GM12872 (cell line): Measurements from ENCODE around the gene RMRP.

Source experiments
- TF ChIP-seq, protein P1 (sequence below): IDR thresholded peaks from 3 replicates; pipeline ENCODE4 v1.5.1; 2011; ENCODE audit warnings: low read depth, mild to moderate bottlenecking, low read length, moderate library complexity; ENCODE audit not compliant: insufficient read depth

RMRP gene

DNA sequence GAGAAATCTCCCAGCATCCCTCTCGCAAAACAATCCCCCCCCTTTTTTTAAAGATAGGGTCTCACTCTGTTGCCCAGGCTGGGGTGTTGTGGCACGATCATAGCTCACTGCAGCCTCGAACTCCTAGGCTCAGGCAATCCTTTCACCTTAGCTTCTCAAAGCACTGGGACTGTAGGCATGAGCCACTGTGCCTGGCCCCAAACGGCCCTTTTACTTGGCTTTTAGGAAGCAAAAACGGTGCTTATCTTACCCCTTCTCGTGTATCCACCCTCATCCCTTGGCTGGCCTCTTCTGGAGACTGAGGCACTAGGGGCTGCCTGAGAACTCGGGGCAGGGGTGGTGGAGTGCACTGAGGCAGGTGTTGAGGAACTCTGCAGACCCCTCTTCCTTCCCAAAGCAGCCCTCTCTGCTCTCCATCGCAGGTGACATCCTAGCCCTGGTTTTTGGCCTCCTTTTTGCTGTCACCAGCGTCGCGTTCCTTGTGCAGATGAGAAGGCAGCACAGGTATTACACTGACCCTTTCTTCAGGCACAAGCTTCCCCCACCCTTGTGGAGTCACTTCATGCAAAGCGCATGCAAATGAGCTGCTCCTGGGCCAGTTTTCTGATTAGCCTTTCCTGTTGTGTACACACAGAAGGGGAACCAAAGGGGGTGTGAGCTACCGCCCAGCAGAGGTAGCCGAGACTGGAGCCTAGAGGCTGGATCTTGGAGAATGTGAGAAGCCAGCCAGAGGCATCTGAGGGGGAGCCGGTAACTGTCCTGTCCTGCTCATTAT lies 22.7 kb upstream of the RMRP start:
- TF ChIP-seq, protein P1, sequence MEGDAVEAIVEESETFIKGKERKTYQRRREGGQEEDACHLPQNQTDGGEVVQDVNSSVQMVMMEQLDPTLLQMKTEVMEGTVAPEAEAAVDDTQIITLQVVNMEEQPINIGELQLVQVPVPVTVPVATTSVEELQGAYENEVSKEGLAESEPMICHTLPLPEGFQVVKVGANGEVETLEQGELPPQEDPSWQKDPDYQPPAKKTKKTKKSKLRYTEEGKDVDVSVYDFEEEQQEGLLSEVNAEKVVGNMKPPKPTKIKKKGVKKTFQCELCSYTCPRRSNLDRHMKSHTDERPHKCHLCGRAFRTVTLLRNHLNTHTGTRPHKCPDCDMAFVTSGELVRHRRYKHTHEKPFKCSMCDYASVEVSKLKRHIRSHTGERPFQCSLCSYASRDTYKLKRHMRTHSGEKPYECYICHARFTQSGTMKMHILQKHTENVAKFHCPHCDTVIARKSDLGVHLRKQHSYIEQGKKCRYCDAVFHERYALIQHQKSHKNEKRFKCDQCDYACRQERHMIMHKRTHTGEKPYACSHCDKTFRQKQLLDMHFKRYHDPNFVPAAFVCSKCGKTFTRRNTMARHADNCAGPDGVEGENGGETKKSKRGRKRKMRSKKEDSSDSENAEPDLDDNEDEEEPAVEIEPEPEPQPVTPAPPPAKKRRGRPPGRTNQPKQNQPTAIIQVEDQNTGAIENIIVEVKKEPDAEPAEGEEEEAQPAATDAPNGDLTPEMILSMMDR: no peak

DNA sequence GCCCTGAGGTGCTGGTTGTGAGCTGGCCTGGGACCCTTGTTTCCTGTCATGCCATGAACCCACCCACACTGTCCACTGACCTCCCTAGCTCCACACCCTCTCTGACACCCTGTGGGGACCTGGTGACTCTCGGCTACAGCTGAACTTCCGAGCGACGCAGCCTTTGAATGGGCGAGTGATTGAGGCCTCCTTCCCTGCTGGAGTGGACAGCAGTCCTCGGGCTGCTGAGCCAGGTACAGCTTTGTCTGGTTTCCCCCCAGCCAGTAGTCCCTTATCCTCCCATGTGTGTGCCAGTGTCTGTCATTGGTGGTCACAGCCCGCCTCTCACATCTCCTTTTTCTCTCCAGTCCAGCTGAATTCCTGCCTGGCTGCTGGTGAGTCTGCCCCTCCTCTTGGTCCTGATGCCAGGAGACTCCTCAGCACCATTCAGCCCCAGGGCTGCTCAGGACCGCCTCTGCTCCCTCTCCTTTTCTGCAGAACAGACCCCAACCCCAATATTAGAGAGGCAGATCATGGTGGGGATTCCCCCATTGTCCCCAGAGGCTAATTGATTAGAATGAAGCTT lies 22.0 kb upstream of the RMRP start:
- TF ChIP-seq, protein P1: no peak

DNA sequence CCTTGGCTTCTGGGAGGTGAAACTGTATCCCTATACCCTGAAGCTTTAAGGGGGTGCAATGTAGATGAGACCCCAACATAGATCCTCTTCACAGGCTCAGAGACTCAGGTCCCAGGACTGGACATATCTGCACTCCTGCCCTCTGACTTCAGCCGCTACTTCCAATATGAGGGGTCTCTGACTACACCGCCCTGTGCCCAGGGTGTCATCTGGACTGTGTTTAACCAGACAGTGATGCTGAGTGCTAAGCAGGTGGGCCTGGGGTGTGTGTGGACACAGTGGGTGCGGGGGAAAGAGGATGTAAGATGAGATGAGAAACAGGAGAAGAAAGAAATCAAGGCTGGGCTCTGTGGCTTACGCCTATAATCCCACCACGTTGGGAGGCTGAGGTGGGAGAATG lies 21.3 kb upstream of the RMRP start:
- TF ChIP-seq, protein P1: no peak

DNA sequence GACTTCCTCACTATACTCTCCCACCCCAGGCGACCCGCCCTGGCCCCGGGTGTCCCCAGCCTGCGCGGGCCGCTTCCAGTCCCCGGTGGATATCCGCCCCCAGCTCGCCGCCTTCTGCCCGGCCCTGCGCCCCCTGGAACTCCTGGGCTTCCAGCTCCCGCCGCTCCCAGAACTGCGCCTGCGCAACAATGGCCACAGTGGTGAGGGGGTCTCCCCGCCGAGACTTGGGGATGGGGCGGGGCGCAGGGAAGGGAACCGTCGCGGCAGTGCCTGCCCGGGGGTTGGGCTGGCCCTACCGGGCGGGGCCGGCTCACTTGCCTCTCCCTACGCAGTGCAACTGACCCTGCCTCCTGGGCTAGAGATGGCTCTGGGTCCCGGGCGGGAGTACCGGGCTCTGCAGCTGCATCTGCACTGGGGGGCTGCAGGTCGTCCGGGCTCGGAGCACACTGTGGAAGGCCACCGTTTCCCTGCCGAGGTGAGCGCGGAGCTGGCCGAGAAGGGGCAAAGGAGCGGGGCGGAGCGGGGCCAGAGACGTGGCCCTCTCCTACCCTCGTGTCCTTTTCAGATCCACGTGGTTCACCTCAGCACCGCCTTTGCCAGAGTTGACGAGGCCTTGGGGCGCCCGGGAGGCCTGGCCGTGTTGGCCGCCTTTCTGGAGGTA lies 18.0 kb upstream of the RMRP start:
- TF ChIP-seq, protein P1: no peak

DNA sequence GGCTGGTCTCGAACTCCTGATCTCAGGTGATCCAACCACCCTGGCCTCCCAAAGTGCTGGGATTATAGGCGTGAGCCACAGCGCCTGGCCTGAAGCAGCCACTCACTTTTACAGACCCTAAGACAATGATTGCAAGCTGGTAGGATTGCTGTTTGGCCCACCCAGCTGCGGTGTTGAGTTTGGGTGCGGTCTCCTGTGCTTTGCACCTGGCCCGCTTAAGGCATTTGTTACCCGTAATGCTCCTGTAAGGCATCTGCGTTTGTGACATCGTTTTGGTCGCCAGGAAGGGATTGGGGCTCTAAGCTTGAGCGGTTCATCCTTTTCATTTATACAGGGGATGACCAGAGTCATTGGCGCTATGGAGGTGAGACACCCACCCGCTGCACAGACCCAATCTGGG lies 17.4 kb upstream of the RMRP start:
- TF ChIP-seq, protein P1: no peak

DNA sequence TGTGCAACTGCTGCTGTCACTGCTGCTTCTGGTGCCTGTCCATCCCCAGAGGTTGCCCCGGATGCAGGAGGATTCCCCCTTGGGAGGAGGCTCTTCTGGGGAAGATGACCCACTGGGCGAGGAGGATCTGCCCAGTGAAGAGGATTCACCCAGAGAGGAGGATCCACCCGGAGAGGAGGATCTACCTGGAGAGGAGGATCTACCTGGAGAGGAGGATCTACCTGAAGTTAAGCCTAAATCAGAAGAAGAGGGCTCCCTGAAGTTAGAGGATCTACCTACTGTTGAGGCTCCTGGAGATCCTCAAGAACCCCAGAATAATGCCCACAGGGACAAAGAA lies 16.2 kb upstream of the RMRP start:
- TF ChIP-seq, protein P1: no peak

DNA sequence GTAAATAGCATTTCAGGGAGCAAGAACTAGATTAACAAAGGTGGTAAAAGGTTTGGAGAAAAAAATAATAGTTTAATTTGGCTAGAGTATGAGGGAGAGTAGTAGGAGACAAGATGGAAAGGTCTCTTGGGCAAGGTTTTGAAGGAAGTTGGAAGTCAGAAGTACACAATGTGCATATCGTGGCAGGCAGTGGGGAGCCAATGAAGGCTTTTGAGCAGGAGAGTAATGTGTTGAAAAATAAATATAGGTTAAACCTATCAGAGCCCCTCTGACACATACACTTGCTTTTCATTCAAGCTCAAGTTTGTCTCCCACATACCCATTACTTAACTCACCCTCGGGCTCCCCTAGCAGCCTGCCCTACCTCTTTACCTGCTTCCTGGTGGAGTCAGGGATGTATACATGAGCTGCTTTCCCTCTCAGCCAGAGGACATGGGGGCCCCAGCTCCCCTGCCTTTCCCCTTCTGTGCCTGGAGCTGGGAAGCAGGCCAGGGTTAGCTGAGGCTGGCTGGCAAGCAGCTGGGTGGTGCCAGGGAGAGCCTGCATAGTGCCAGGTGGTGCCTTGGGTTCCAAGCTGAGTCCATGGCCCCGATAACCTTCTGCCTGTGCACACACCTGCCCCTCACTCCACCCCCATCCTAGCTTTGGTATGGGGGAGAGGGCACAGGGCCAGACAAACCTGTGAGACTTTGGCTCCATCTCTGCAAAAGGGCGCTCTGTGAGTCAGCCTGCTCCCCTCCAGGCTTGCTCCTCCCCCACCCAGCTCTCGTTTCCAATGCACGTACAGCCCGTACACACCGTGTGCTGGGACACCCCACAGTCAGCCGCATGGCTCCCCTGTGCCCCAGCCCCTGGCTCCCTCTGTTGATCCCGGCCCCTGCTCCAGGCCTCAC lies 15.6 kb upstream of the RMRP start, which contains the start of gene CA9:
Gene CA9, plus strand, starts transcription at position 797 of the 893 bp plus-strand sequence. Its CDS starts 32 bp downstream, at position 829.
- TF ChIP-seq, protein P1: no peak
